Activated naive CD4-positive, alpha-beta T cell treated with anti-CD3 and anti-CD28 coated beads, Interleukin-2, amount 50 U/mL, for 72 hours (primary cell): Measurements from ENCODE around the gene MAST4. TPM values are rescaled to one million over a fixed set of nuclear protein-coding genes. Genes with fewer than 3 reads are reported as not detected.
A peak's percentile ranks its signal among the peaks of the same experiment; 100 is the strongest.

Experiments
- ATAC-seq, 2 donors: fragments of 150-1000 bp; cut with Tn5 transposase; 2 replicates each; pipeline ENCODE4 v1.10.0; 2021; ENCODE audit warnings: mild to moderate bottlenecking in 2 of 2, moderate library complexity in 2 of 2
- DNase-seq, 2 donors: peaks; one replicate each; pipeline ENCODE4 v3.0.0; 2021 to 2022; ENCODE audit warnings: low spot score in 2 of 2
- H3K27ac Mint-ChIP-seq, 2 donors: one replicate each; pipeline ENCODE4 v1.8.0; 2022; ENCODE audit warnings: mild to moderate bottlenecking in 2 of 2, mixed read lengths in 2 of 2
- H3K36me3 Mint-ChIP-seq, 2 donors: one replicate each; pipeline ENCODE4 v1.8.0; 2022; ENCODE audit warnings: mixed read lengths in 2 of 2
- H3K9me3 Mint-ChIP-seq, 2 donors: one replicate each; pipeline ENCODE4 v1.8.0; 2022; ENCODE audit warnings: mixed read lengths in 2 of 2
- total RNA-seq, 2 donors: library from RNA; stranded (reverse); gene quantifications; one replicate each; pipeline ENCODE4 v1.2.3, GENCODE V29; 2022

MAST4 gene
- total RNA-seq, 2 donors from 2014 or later = 29.5 to 41.7 TPM

GRCh38 chr5:67092535-67092934 is 496.3 kb downstream of the MAST4 start:
- ATAC-seq = no peak

GRCh38 chr5:67093279-67093678 is 497.1 kb downstream of the MAST4 start:
- Mint-ChIP-seq H3K9me3 (no peaks in the 10 kb centered on the region), H3K27ac (peak overlapping the region in 1 of 2 donors; percentile 3), H3K36me3 (peaks cover 0 to 9% of the 10 kb centered on the region in 2 donors)
- no peak for DNase-seq
- no peak for ATAC-seq

More at GRCh38 chr5:67092535-67092934, 496.3 kb downstream of the MAST4 start:
- H3K36me3 Mint-ChIP-seq = peaks cover 0 to 9% of the 10 kb centered on the region in 2 donors
- H3K27ac Mint-ChIP-seq = no peak overlapping the region
- DNase-seq = no peak
- H3K9me3 Mint-ChIP-seq = no peaks in the 10 kb centered on the region

- peaks cover 0 to 11% of the 10 kb centered on the region in 2 donors for H3K36me3 Mint-ChIP-seq
- ATAC-seq (no peak), DNase-seq (no peak)
- H3K27ac Mint-ChIP-seq = peak overlapping the region in 1 of 2 donors; percentile 44
- H3K9me3 Mint-ChIP-seq = no peaks in the 10 kb centered on the region
Measured at GRCh38 chr5:67094476-67095300, 498.5 kb downstream of the MAST4 start.

GRCh38 chr5:67095346-67096171 is 499.4 kb downstream of the MAST4 start:
- no peaks in the 10 kb centered on the region for H3K9me3 Mint-ChIP-seq
- H3K27ac Mint-ChIP-seq = peak overlapping the region in 1 of 2 donors; percentile 44
- H3K36me3 Mint-ChIP-seq = peaks cover 5 to 20% of the 10 kb centered on the region in 2 donors
- ATAC-seq (no peak), DNase-seq (no peak)

GRCh38 chr5:67098656-67099055 is 502.5 kb downstream of the MAST4 start:
- peaks cover 5 to 30% of the 10 kb centered on the region in 2 donors for H3K36me3 Mint-ChIP-seq
- DNase-seq (no peak), ATAC-seq (no peak)
- H3K27ac Mint-ChIP-seq = no peak overlapping the region
- no peaks in the 10 kb centered on the region for H3K9me3 Mint-ChIP-seq

GRCh38 chr5:67100301-67100700 is 504.1 kb downstream of the MAST4 start:
- Mint-ChIP-seq H3K27ac (peak overlapping the region in 1 of 2 donors; percentile 1), H3K36me3 (peaks cover 5 to 28% of the 10 kb centered on the region in 2 donors), H3K9me3 (no peaks in the 10 kb centered on the region)
- ATAC-seq = peak; percentile 47 to 93
- peak in 1 of 2 donors; percentile 30 for DNase-seq

- Mint-ChIP-seq H3K36me3 (peaks cover 13 to 30% of the 10 kb centered on the region in 2 donors), H3K9me3 (no peaks in the 10 kb centered on the region), H3K27ac (no peak overlapping the region)
- ATAC-seq (no peak), DNase-seq (no peak)
Measured at GRCh38 chr5:67102708-67103107, 506.5 kb downstream of the MAST4 start.

- no peak for ATAC-seq
- H3K27ac Mint-ChIP-seq = peak overlapping the region in 1 of 2 donors; percentile 2
- DNase-seq = no peak
- no peaks in the 10 kb centered on the region for H3K9me3 Mint-ChIP-seq
- H3K36me3 Mint-ChIP-seq = peaks cover 13 to 26% of the 10 kb centered on the region in 2 donors
Measured at GRCh38 chr5:67104859-67105258, 508.7 kb downstream of the MAST4 start.

GRCh38 chr5:67105270-67105669 is 509.1 kb downstream of the MAST4 start:
- peaks cover 11 to 24% of the 10 kb centered on the region in 2 donors for H3K36me3 Mint-ChIP-seq
- H3K27ac Mint-ChIP-seq = no peak overlapping the region
- H3K9me3 Mint-ChIP-seq = no peaks in the 10 kb centered on the region
- no peak for ATAC-seq
- no peak for DNase-seq

GRCh38 chr5:67106626-67107342 is 510.6 kb downstream of the MAST4 start:
- no peak for ATAC-seq
- Mint-ChIP-seq H3K9me3 (no peaks in the 10 kb centered on the region), H3K27ac (no peak overlapping the region), H3K36me3 (peaks cover 8 to 23% of the 10 kb centered on the region in 2 donors)
- DNase-seq = no peak

GRCh38 chr5:67111779-67112178 is 515.6 kb downstream of the MAST4 start:
- Mint-ChIP-seq H3K36me3 (peaks cover 5 to 11% of the 10 kb centered on the region in 2 donors), H3K27ac (no peak overlapping the region), H3K9me3 (no peaks in the 10 kb centered on the region)
- no peak for DNase-seq
- ATAC-seq = no peak

GRCh38 chr5:67115246-67115645 is 519.1 kb downstream of the MAST4 start:
- Mint-ChIP-seq H3K9me3 (no peaks in the 10 kb centered on the region), H3K36me3 (peaks cover 8 to 17% of the 10 kb centered on the region in 2 donors), H3K27ac (no peak overlapping the region)
- DNase-seq = no peak
- no peak for ATAC-seq

- DNase-seq (no peak), ATAC-seq (no peak)
- no peak overlapping the region for H3K27ac Mint-ChIP-seq
- H3K36me3 Mint-ChIP-seq = peaks cover 5 to 17% of the 10 kb centered on the region in 2 donors
- no peaks in the 10 kb centered on the region for H3K9me3 Mint-ChIP-seq
Measured at GRCh38 chr5:67115817-67116216, 519.6 kb downstream of the MAST4 start.

- Mint-ChIP-seq H3K9me3 (no peaks in the 10 kb centered on the region), H3K27ac (no peak overlapping the region), H3K36me3 (peaks cover 5 to 17% of the 10 kb centered on the region in 2 donors)
- no peak for DNase-seq
- ATAC-seq = no peak
Measured at GRCh38 chr5:67118050-67118620, 521.9 kb downstream of the MAST4 start.

- Mint-ChIP-seq H3K27ac (peak overlapping the region in 1 of 2 donors; percentile 8), H3K36me3 (peaks cover 5 to 17% of the 10 kb centered on the region in 2 donors), H3K9me3 (no peaks in the 10 kb centered on the region)
- ATAC-seq = no peak
- no peak for DNase-seq
Measured at GRCh38 chr5:67119010-67119409, 522.8 kb downstream of the MAST4 start.

- Mint-ChIP-seq H3K27ac (peak overlapping the region; percentile 8 to 48), H3K36me3 (peaks cover 5 to 17% of the 10 kb centered on the region in 2 donors), H3K9me3 (no peaks in the 10 kb centered on the region)
- ATAC-seq = no peak
- no peak for DNase-seq
Measured at GRCh38 chr5:67120032-67120431, 523.8 kb downstream of the MAST4 start.
